HG02759 (cell line): ENCODE measurements around the gene PIM3.
A peak's percentile ranks its signal among the peaks of the same experiment; 100 is the strongest.

Experiments
- ATAC-seq: cut with Tn5 transposase; IDR thresholded peaks from one replicate; pipeline ENCODE4 v1.9.1; 2021; ENCODE audit warnings: mild to moderate bottlenecking, moderate library complexity; ENCODE audit not compliant: unreplicated experiment

Gene PIM3

GRCh38 chr22:49927483-49928184 is 32.9 kb upstream of the PIM3 start:
- no peak for ATAC-seq

GRCh38 chr22:49928185-49928495 is 32.4 kb upstream of the PIM3 start:
- no peak for ATAC-seq

GRCh38 chr22:49928555-49929210 is 31.9 kb upstream of the PIM3 start:
- no peak for ATAC-seq

- peak; percentile 42 for ATAC-seq
Measured at GRCh38 chr22:49929211-49929979, 31.2 kb upstream of the PIM3 start.

- ATAC-seq, result no peak
Measured at GRCh38 chr22:49929994-49930575, 30.5 kb upstream of the PIM3 start.

GRCh38 chr22:49930596-49931412 is 29.8 kb upstream of the PIM3 start:
- no peak for ATAC-seq

GRCh38 chr22:49933236-49934159 is 27.1 kb upstream of the PIM3 start:
- no peak for ATAC-seq

GRCh38 chr22:49934160-49934890 is 26.2 kb upstream of the PIM3 start:
- no peak for ATAC-seq

GRCh38 chr22:49934891-49935557 is 25.5 kb upstream of the PIM3 start:
- no peak for ATAC-seq

GRCh38 chr22:49935561-49935960 is 25.0 kb upstream of the PIM3 start:
- ATAC-seq, result no peak

- ATAC-seq, result peak; percentile 72
Measured at GRCh38 chr22:49936018-49936972, 24.3 kb upstream of the PIM3 start.

- ATAC-seq, result no peak
Measured at GRCh38 chr22:49936973-49937757, 23.4 kb upstream of the PIM3 start.

GRCh38 chr22:49937758-49938564 is 22.6 kb upstream of the PIM3 start:
- ATAC-seq, result no peak

GRCh38 chr22:49938565-49939136 is 21.9 kb upstream of the PIM3 start:
- no peak for ATAC-seq

GRCh38 chr22:49941507-49942316 is 18.9 kb upstream of the PIM3 start:
- no peak for ATAC-seq
